HepG2 (cell line): ENCODE data around the gene RNF13. TPM values are rescaled to one million over a fixed set of nuclear protein-coding genes. Genes with fewer than 3 reads are reported as not detected.

ENCODE experiments used
- ATAC-seq: fragments of 200-7000 bp; cut with Tn5 transposase; 3 replicates; pipeline ENCODE4 v1.9.1; 2020; ENCODE audit warnings: mild to moderate bottlenecking, moderate library complexity
- BruUV-seq: library from RNA; stranded (reverse); fragments of 400-500 nt; replicated peaks from 2 replicates; lab custom pipeline; 2021; lab: Mats Ljungman, UMichigan
- CTCF ChIA-PET: fragments of 300-600 bp; formaldehyde crosslinking; extraction: SDS; loops from one replicate; lab custom pipeline; 2021; ENCODE audit warnings: low total read pairs, inconsistent platforms, low intra/inter-chr PET ratio; lab: Yijun Ruan, JAX
- POLR2A ChIA-PET: fragments of 350-600 bp; sonication (Branson Sonifier 250); formaldehyde crosslinking; loops from one replicate; lab custom pipeline; 2020; ENCODE audit warnings: antibody characterized with exemption, inconsistent platforms; lab: Yijun Ruan, JAX
- DNase-seq: peaks from one replicate; pipeline ENCODE4 v3.0.0-alpha.2; 2015; ENCODE audit warnings: low spot score
- FAIRE-seq: peaks from 3 replicates; lab custom pipeline; 2011; peaks lifted over from hg19 to GRCh38; lab: Jason Lieb, UNC
- H2AFZ ChIP-seq: one replicate; pipeline ENCODE4 v1.6.1; 2011; ENCODE audit warnings: low read length, inconsistent platforms
- H3K27ac ChIP-seq: fragments of 300-600 bp; 3 replicates; pipeline ENCODE4 v1.8.0; 2011; ENCODE audit warnings: mixed run types, mild to moderate bottlenecking, mixed read lengths, low read length, inconsistent platforms; ENCODE audit not compliant: insufficient read depth; ENCODE audit errors: extremely low read length
- H3K27me3 ChIP-seq, 2 experiments: fragments of 200-600 bp in 1 of 2; 2 replicates in 1 of 2; 3 replicates in 1 of 2; pipeline versions ENCODE4 v1.6.0 to v1.8.0; 2011; ENCODE audit warnings: low read length in 2 of 2, mild to moderate bottlenecking in 2 of 2, moderate library complexity in 2 of 2, inconsistent platforms in 1 of 2; ENCODE audit not compliant: insufficient read depth in 2 of 2, control insufficient read depth in 1 of 2
- H3K36me3 ChIP-seq, 2 experiments: fragments of 200-600 bp in 1 of 2; replicated peaks in 1 of 2; 2 replicates in 1 of 2; 3 replicates in 1 of 2; pipeline versions ENCODE4 v1.5.1 to v1.8.0; 2011; ENCODE audit warnings: low read length in 2 of 2, inconsistent platforms in 1 of 2; ENCODE audit not compliant: insufficient read depth in 2 of 2, control insufficient read depth in 1 of 2
- H3K4me1 ChIP-seq: 2 replicates; pipeline ENCODE4 v1.5.1; 2012; ENCODE audit warnings: low read length, inconsistent platforms; ENCODE audit not compliant: insufficient read depth
- H3K4me2 ChIP-seq: 2 replicates; pipeline ENCODE4 v1.6.0; 2011; ENCODE audit warnings: low read depth, low read length, inconsistent platforms
- H3K4me3 ChIP-seq, 3 experiments: fragments of 200-600 bp in 1 of 3; sonication (generic), shearing (Covaris generic) in 1 of 3; replicated peaks in 1 of 3; 2 replicates each; pipeline ENCODE4 v1.5.1; 2011 to 2016; ENCODE audit warnings: low read length in 3 of 3, inconsistent platforms in 2 of 3, low read depth in 2 of 3, mild to moderate bottlenecking in 2 of 3, control low read depth in 1 of 3, mixed read lengths in 1 of 3; ENCODE audit not compliant: insufficient read depth in 1 of 3
- H3K79me2 ChIP-seq: one replicate; pipeline ENCODE4 v1.6.1; 2011; ENCODE audit warnings: low read length, inconsistent platforms; ENCODE audit not compliant: insufficient read depth
- H3K9ac ChIP-seq: 2 replicates; pipeline ENCODE4 v1.6.0; 2011; ENCODE audit warnings: mild to moderate bottlenecking, low read depth, low read length, inconsistent platforms; ENCODE audit not compliant: insufficient read depth
- H3K9me3 ChIP-seq: 2 replicates; pipeline ENCODE4 v1.5.1; 2012; ENCODE audit warnings: mild to moderate bottlenecking, low read length
- H4K20me1 ChIP-seq: 2 replicates; pipeline ENCODE4 v1.6.0; 2011; ENCODE audit warnings: inconsistent platforms, mild to moderate bottlenecking, low read length, moderate library complexity; ENCODE audit not compliant: insufficient read depth
- ARHGAP35 ChIP-seq: sonication (generic); formaldehyde crosslinking; IDR thresholded peaks from 2 replicates; pipeline ENCODE4 v1.9.0; 2022; ENCODE audit warnings: mild to moderate bottlenecking, inconsistent platforms, moderate library complexity, missing genetic modification reagents, borderline replicate concordance
- HNRNPL ChIP-seq: fragments of 200-400 bp; formaldehyde crosslinking; IDR thresholded peaks from 2 replicates; pipeline ENCODE4 v1.6.1; 2017; ENCODE audit warnings: mild to moderate bottlenecking, low read depth, low read length
- KAT7 ChIP-seq: IDR thresholded peaks from 2 replicates; pipeline ENCODE4 v1.6.1; 2018; ENCODE audit warnings: borderline replicate concordance, missing compliant biosample characterization
- NFIB ChIP-seq: sonication (generic); formaldehyde crosslinking; IDR thresholded peaks from 2 replicates; pipeline ENCODE4 v1.9.0; 2021; ENCODE audit warnings: missing genetic modification reagents, mild to moderate bottlenecking, borderline replicate concordance
- NFYC ChIP-seq: IDR thresholded peaks from 2 replicates; pipeline ENCODE4 v1.6.1; 2016; ENCODE audit warnings: missing genetic modification reagents, missing compliant biosample characterization
- PHF20 ChIP-seq: sonication (generic); formaldehyde crosslinking; IDR thresholded peaks from 2 replicates; pipeline ENCODE4 v1.5.0; 2020; ENCODE audit warnings: mild to moderate bottlenecking, missing genetic modification reagents
- PTBP1 ChIP-seq: fragments of 200-400 bp; formaldehyde crosslinking; IDR thresholded peaks from 2 replicates; pipeline ENCODE4 v1.6.1; 2018; ENCODE audit warnings: low read length, low read depth; ENCODE audit not compliant: poor library complexity, severe bottlenecking
- ZNF121 ChIP-seq: sonication (generic); formaldehyde crosslinking; IDR thresholded peaks from 2 replicates; pipeline ENCODE4 v1.5.0; 2020; ENCODE audit warnings: mild to moderate bottlenecking, missing genetic modification reagents
- ZNF431 ChIP-seq: sonication (generic); formaldehyde crosslinking; IDR thresholded peaks from 2 replicates; pipeline ENCODE4 v1.9.0; 2022; ENCODE audit warnings: missing genetic modification reagents, low read depth, mild to moderate bottlenecking, borderline replicate concordance
- ZNF775 ChIP-seq: sonication (generic); formaldehyde crosslinking; IDR thresholded peaks from 2 replicates; pipeline ENCODE4 v1.4.0; 2020; ENCODE audit warnings: missing genetic modification reagents, mild to moderate bottlenecking, moderate library complexity, borderline replicate concordance
- ZNF792 ChIP-seq: IDR thresholded peaks from 2 replicates; pipeline ENCODE4 v1.6.1; 2016
- ZSCAN30 ChIP-seq: sonication (generic); formaldehyde crosslinking; IDR thresholded peaks from 2 replicates; pipeline ENCODE4 v1.5.0; 2020; ENCODE audit warnings: mild to moderate bottlenecking, missing genetic modification reagents
- in situ Hi-C: cut with HindIII; loops from 2 replicates; pipeline ENCODE4 v1.10.0; 2017; ENCODE audit warnings: low pct_unique_long_range_greater_than_20kb; ENCODE audit not compliant: extremely low pct_ligation_motif_present
- intact Hi-C: fragments of 100-400 bp; cut with micrococcal nuclease; formaldehyde crosslinking; loops from one replicate; pipeline ENCODE4 v1.10.0; 2022; ENCODE audit not compliant: unreplicated experiment
- polyA plus RNA-seq, 8 experiments: library from polyadenylated mRNA; depleted of rRNA in 3 of 8; stranded (reverse) in 7 of 8; unstranded in 1 of 8; fragments of >200 nt; fragmentation: Illumina TruSeq in 4 of 8; extraction: Trizol in 4 of 8; gene quantifications; 2 replicates each; pipeline versions ENCODE4 v1.2.1 to v1.2.3, GENCODE V29; 2011 to 2016; ENCODE audit warnings: low read depth in 4 of 8, missing spikeins in 1 of 8, mixed read lengths in 1 of 8; ENCODE audit not compliant: insufficient read depth in 1 of 8
- total RNA-seq, 5 experiments: library from RNA; depleted of rRNA; stranded (reverse); fragments of >200 nt; fragmentation: Illumina TruSeq; extraction: Trizol; gene quantifications; 2 replicates each; pipeline ENCODE4 v1.2.3, GENCODE V29; 2016; ENCODE audit warnings: low read depth in 1 of 5
- TF ChIP-seq, protein P1 (sequence below): sonication (generic); formaldehyde crosslinking; IDR thresholded peaks from 2 replicates; pipeline ENCODE4 v1.9.0; 2021; ENCODE audit warnings: missing genetic modification reagents, mild to moderate bottlenecking, borderline replicate concordance
- TF ChIP-seq, protein P2 (sequence below): sonication (generic); formaldehyde crosslinking; IDR thresholded peaks from 2 replicates; pipeline ENCODE4 v1.5.0; 2020; ENCODE audit warnings: mild to moderate bottlenecking, missing genetic modification reagents
- TF ChIP-seq, protein P3 (sequence below): sonication (generic); formaldehyde crosslinking; IDR thresholded peaks from 2 replicates; pipeline ENCODE4 v1.4.0; 2020; ENCODE audit warnings: missing genetic modification reagents
- TF ChIP-seq, protein P4 (sequence below): IDR thresholded peaks from 2 replicates; pipeline ENCODE4 v1.6.1; 2016; ENCODE audit warnings: low read depth, missing genetic modification reagents, missing compliant biosample characterization

Gene RNF13
- total and polyA plus RNA-seq, 2 of the 13 experiments (the other 11 are each of a cell fraction or from before 2014, with no cell fraction given): 39.8 to 46.0 TPM

DNA sequence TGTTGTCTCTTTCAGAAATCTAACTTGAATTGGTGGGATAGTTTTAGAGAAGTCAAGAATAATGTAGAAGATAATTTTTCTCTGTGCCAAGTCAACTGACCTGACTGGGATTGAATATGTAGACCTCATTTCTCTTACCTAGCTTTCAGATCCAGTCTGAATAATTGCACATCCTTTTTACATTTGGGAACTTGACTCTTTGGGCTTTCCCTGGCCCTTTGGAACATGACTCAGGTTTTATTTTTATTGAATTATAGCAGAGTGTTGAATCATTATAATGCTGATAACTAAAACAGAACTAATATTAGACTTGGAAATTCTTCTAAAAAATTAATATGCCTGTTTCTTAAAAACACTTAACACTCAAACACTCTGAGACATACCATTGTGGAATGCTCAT, 81.2 kb downstream of the RNF13 start:
- Histone ChIP-seq H3K36me3 (peaks cover 0 to 10% of the 10 kb centered on the region in 2 experiments; a peak in 1 of 5 replicates), H2AFZ (no peak overlapping the region), H3K27ac (no peak overlapping the region)
- no peak for TF ChIP-seq ZNF431
- no peak for TF ChIP-seq PTBP1
- TF ChIP-seq ZNF775 (CRISPR knock-in tag): no peak
- TF ChIP-seq, protein P1, sequence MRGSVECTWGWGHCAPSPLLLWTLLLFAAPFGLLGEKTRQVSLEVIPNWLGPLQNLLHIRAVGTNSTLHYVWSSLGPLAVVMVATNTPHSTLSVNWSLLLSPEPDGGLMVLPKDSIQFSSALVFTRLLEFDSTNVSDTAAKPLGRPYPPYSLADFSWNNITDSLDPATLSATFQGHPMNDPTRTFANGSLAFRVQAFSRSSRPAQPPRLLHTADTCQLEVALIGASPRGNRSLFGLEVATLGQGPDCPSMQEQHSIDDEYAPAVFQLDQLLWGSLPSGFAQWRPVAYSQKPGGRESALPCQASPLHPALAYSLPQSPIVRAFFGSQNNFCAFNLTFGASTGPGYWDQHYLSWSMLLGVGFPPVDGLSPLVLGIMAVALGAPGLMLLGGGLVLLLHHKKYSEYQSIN (CRISPR knock-in tag): no peak
- TF ChIP-seq ARHGAP35 (CRISPR knock-in tag): no peak
- no peak for TF ChIP-seq NFIB
- TF ChIP-seq HNRNPL: no peak
- TF ChIP-seq ZNF121 (CRISPR knock-in tag): no peak
- TF ChIP-seq, protein P2, sequence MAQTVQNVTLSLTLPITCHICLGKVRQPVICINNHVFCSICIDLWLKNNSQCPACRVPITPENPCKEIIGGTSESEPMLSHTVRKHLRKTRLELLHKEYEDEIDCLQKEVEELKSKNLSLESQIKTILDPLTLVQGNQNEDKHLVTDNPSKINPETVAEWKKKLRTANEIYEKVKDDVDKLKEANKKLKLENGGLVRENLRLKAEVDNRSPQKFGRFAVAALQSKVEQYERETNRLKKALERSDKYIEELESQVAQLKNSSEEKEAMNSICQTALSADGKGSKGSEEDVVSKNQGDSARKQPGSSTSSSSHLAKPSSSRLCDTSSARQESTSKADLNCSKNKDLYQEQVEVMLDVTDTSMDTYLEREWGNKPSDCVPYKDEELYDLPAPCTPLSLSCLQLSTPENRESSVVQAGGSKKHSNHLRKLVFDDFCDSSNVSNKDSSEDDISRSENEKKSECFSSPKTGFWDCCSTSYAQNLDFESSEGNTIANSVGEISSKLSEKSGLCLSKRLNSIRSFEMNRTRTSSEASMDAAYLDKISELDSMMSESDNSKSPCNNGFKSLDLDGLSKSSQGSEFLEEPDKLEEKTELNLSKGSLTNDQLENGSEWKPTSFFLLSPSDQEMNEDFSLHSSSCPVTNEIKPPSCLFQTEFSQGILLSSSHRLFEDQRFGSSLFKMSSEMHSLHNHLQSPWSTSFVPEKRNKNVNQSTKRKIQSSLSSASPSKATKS: no peak
- TF ChIP-seq NFYC (CRISPR knock-in tag): no peak
- TF ChIP-seq, protein P3, sequence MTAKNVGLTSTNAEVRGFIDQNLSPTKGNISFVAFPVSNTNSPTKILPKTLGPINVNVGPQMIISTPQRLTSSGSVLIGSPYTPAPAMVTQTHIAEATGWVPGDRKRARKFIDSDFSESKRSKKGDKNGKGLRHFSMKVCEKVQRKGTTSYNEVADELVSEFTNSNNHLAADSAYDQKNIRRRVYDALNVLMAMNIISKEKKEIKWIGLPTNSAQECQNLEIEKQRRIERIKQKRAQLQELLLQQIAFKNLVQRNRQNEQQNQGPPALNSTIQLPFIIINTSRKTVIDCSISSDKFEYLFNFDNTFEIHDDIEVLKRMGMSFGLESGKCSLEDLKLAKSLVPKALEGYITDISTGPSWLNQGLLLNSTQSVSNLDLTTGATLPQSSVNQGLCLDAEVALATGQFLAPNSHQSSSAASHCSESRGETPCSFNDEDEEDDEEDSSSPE (CRISPR knock-in tag): no peak
- no peak for TF ChIP-seq KAT7 (CRISPR knock-in tag)
- no peak for TF ChIP-seq ZSCAN30 (CRISPR knock-in tag)
- no peak for TF ChIP-seq ZNF792 (CRISPR knock-in tag)
- no peak for TF ChIP-seq PHF20 (CRISPR knock-in tag)
- TF ChIP-seq, protein P4, sequence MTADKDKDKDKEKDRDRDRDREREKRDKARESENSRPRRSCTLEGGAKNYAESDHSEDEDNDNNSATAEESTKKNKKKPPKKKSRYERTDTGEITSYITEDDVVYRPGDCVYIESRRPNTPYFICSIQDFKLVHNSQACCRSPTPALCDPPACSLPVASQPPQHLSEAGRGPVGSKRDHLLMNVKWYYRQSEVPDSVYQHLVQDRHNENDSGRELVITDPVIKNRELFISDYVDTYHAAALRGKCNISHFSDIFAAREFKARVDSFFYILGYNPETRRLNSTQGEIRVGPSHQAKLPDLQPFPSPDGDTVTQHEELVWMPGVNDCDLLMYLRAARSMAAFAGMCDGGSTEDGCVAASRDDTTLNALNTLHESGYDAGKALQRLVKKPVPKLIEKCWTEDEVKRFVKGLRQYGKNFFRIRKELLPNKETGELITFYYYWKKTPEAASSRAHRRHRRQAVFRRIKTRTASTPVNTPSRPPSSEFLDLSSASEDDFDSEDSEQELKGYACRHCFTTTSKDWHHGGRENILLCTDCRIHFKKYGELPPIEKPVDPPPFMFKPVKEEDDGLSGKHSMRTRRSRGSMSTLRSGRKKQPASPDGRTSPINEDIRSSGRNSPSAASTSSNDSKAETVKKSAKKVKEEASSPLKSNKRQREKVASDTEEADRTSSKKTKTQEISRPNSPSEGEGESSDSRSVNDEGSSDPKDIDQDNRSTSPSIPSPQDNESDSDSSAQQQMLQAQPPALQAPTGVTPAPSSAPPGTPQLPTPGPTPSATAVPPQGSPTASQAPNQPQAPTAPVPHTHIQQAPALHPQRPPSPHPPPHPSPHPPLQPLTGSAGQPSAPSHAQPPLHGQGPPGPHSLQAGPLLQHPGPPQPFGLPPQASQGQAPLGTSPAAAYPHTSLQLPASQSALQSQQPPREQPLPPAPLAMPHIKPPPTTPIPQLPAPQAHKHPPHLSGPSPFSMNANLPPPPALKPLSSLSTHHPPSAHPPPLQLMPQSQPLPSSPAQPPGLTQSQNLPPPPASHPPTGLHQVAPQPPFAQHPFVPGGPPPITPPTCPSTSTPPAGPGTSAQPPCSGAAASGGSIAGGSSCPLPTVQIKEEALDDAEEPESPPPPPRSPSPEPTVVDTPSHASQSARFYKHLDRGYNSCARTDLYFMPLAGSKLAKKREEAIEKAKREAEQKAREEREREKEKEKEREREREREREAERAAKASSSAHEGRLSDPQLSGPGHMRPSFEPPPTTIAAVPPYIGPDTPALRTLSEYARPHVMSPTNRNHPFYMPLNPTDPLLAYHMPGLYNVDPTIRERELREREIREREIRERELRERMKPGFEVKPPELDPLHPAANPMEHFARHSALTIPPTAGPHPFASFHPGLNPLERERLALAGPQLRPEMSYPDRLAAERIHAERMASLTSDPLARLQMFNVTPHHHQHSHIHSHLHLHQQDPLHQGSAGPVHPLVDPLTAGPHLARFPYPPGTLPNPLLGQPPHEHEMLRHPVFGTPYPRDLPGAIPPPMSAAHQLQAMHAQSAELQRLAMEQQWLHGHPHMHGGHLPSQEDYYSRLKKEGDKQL (CRISPR knock-in tag): no peak
- TF ChIP-seq, all 625 proteins: peak for 0
- Histone ChIP-seq H3K4me1 (no peaks in the 10 kb centered on the region; the same call in 1 of the 2 replicates), H3K4me3 (no peak overlapping the region), H3K9me3 (no peaks in the 10 kb centered on the region), H3K27me3 (no peaks in the 10 kb centered on the region), H4K20me1 (no peaks in the 10 kb centered on the region), H3K4me2 (no peak overlapping the region), H3K79me2 (no peaks in the 10 kb centered on the region), H3K9ac (no peak overlapping the region)
- ATAC-seq (no peak), FAIRE-seq (no peak), DNase-seq (no peak)
- ChIA-PET CTCF (no interaction called here), POLR2A (no interaction called here)
- in situ Hi-C loops: no loop called here
- intact Hi-C loops: no loop called here
- BruUV-seq: no TSS peak
